Lung (tissue), 12 donors: ENCODE results near the gene PYGO2. TPM values are rescaled to one million over a fixed set of nuclear protein-coding genes. Genes with fewer than 3 reads are reported as not detected.

Experiments used
- ATAC-seq: fragments of 200-7000 bp; cut with Tn5 transposase; one replicate; pipeline ENCODE4 v1.9.1; 2020; ENCODE audit warnings: moderate number of reproducible peaks; ENCODE audit not compliant: insufficient read depth, low FRiP score
- DNase-seq, 3 donors: peaks; one replicate each; pipeline ENCODE4 v3.0.0-alpha.2; 2013 to 2017
- H3K27ac ChIP-seq, 2 donors: one replicate each; pipeline ENCODE4 v1.5.1; 2013; ENCODE audit warnings: mild to moderate bottlenecking in 2 of 2, moderate library complexity in 2 of 2, control low read depth in 1 of 2, inconsistent platforms in 1 of 2, low read depth in 1 of 2, low read length in 1 of 2
- H3K27me3 ChIP-seq, 3 donors: one replicate each; pipeline ENCODE4 v1.5.1; 2013; ENCODE audit warnings: low read length in 2 of 3; ENCODE audit not compliant: control insufficient read depth in 3 of 3, insufficient read depth in 3 of 3
- H3K36me3 ChIP-seq, 4 donors: one replicate each; pipeline ENCODE4 v1.5.1; 2013; ENCODE audit warnings: low read length in 4 of 4, mild to moderate bottlenecking in 1 of 4, moderate library complexity in 1 of 4; ENCODE audit not compliant: control insufficient read depth in 4 of 4, insufficient read depth in 4 of 4
- H3K4me1 ChIP-seq, 5 donors: one replicate each; pipeline ENCODE4 v1.5.1; 2013; ENCODE audit warnings: low read length in 5 of 5, mild to moderate bottlenecking in 2 of 5, moderate library complexity in 1 of 5; ENCODE audit not compliant: control insufficient read depth in 5 of 5, insufficient read depth in 5 of 5
- H3K4me3 ChIP-seq: one replicate; pipeline ENCODE4 v1.5.1; 2013; ENCODE audit warnings: mild to moderate bottlenecking, control low read depth, moderate library complexity
- H3K9ac ChIP-seq, 2 donors: one replicate each; pipeline ENCODE4 v1.5.1; 2013; ENCODE audit warnings: low read length in 2 of 2, control low read depth in 1 of 2; ENCODE audit not compliant: insufficient read depth in 1 of 2
- H3K9me3 ChIP-seq, 4 donors: one replicate each; pipeline ENCODE4 v1.5.1; 2013; ENCODE audit warnings: low read length in 3 of 4, mild to moderate bottlenecking in 1 of 4, moderate library complexity in 1 of 4; ENCODE audit not compliant: control insufficient read depth in 4 of 4, insufficient read depth in 3 of 4
- WGBS, 2 donors: extraction: QIAGEN DNeasy Blood & Tissue Kit; methylation state at CpG; one replicate each; pipeline ENCODE4 v1.1.7; 2013; 5-methylcytosine and 5-hydroxymethylcytosine counted together
- polyA plus RNA-seq, 2 donors: library from polyadenylated mRNA; stranded (reverse); fragments of 200-250 nt; gene quantifications; one replicate each; pipeline ENCODE4 v1.2.1, GENCODE V29; 2013
- total RNA-seq, 2 donors: library from RNA; depleted of rRNA in 1 of 2; stranded (reverse); fragments of >200 nt in 1 of 2; gene quantifications; one replicate each; pipeline ENCODE4 v1.2.1, GENCODE V29; 2014 to 2021
- TF ChIP-seq, protein P1 (sequence below): IDR thresholded peaks from 2 replicates; pipeline ENCODE4 v1.5.1; 2012; ENCODE audit warnings: mild to moderate bottlenecking; ENCODE audit errors: control extremely low read depth, extremely low read depth
- donor health status: control.
- donor health status: control.
- donor health status: Bipolar disorder and iron deficiency.
- donor health status: healthy.
- donor health status: DM: yes; HTN: yes; CAD: no.

The PYGO2 gene
- total and polyA plus RNA-seq, 4 donors, result 14.6 to 25.2 (median 20.0) TPM

DNA sequence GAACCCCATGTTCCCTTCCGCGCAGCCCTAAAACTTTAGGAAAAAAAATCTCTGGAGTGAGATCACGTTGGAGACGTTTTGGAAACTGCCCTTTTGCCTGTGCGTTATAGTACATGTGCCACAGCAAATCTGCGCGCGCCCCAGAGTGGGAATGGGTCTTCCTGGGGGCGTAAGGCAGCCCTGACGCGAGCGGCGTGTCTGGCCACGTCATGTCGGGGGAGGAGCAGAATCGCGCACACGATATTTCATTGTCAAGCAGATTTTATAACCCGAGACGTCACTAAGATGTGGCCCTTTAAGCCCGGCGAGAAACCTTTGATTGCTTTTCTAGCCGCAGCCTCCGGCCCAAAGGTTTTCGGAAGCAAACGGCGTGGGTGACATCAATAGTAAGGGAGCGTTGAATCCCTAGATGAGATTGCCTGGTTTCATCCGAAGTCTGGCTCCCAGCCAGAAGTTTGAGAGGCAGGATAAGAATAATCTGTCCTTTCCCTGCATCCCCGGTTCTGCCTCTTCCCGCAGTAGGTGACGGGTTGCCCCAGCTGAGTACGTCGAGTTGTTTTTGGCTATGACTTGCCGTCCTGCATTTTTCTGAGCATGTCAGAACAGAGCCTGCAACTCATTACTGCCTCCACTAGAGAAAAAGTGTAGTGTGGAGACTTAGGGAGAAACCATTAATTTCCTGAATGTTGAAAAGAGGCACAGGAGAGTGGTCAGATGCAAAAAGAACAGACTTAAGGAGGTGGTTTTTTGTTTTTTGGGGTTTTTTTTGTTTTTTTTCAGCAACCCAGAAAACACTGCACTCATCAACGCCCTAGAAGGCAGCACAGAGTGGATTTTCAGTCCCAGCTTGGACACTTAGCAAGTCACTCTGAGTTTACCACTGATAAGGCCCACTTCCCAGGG is 24.2 kb downstream of the PYGO2 start:
- no peaks in the 10 kb centered on the region for H3K9me3 ChIP-seq
- 1% methylated on average over 36 of the region's 36 CpGs for WGBS, 2 donors
- peak; percentile 84 for ATAC-seq
- peaks cover 0 to 22% (median 10%) of the 10 kb centered on the region in 5 donors for H3K4me1 ChIP-seq
- DNase-seq, result peak; percentile 95 to 98 (median 98)
- H3K9ac ChIP-seq, result peak overlapping the region; percentile 81 to 98
- peak overlapping the region; percentile 44 for H3K4me3 ChIP-seq
- peak overlapping the region; percentile 86 to 99 for H3K27ac ChIP-seq
- no peaks in the 10 kb centered on the region for H3K27me3 ChIP-seq
- no peaks in the 10 kb centered on the region for H3K36me3 ChIP-seq
- TF ChIP-seq, protein P1, sequence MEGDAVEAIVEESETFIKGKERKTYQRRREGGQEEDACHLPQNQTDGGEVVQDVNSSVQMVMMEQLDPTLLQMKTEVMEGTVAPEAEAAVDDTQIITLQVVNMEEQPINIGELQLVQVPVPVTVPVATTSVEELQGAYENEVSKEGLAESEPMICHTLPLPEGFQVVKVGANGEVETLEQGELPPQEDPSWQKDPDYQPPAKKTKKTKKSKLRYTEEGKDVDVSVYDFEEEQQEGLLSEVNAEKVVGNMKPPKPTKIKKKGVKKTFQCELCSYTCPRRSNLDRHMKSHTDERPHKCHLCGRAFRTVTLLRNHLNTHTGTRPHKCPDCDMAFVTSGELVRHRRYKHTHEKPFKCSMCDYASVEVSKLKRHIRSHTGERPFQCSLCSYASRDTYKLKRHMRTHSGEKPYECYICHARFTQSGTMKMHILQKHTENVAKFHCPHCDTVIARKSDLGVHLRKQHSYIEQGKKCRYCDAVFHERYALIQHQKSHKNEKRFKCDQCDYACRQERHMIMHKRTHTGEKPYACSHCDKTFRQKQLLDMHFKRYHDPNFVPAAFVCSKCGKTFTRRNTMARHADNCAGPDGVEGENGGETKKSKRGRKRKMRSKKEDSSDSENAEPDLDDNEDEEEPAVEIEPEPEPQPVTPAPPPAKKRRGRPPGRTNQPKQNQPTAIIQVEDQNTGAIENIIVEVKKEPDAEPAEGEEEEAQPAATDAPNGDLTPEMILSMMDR, result no peak

DNA sequence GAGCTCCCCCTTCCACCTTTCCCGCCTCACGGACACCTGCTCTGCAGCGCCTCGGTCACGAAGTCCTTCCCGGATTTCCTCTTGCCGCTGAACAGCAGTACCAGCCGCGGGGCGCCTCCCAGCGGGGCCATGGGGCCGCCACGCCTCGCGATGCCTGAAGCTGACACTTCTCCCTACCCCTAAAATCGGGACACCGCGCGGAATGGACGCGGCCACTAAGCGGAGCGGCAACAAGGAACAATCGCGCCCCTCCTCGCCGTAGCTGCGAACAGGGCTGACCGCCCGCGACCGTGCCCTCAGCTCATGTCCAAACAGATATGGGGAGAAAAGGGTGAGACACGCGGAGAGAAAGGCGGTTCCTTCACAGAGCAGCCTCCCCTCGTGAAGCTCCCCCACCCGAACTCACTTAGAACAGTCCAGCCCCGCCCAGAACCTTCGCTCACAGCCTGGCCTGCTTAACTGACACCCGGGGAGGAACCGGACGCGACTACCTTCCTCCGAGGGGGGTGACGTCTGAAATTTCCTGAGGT is 25.0 kb downstream of the PYGO2 start, which contains the start of gene PMVK:
Gene PMVK, minus strand, starts transcription at position 165 of the 530 bp plus-strand sequence. Its CDS starts 34 bp downstream, at position 131.
- Histone ChIP-seq H3K27me3 (no peaks in the 10 kb centered on the region), H3K9me3 (no peaks in the 10 kb centered on the region), H3K36me3 (peaks cover 0 to 3% (median 0%) of the 10 kb centered on the region in 4 donors), H3K4me1 (peaks cover 0 to 16% (median 10%) of the 10 kb centered on the region in 5 donors), H3K27ac (peak within 1 kb of the TSS; percentile 86 to 99), H3K9ac (peak within 1 kb of the TSS; percentile 81 to 98), H3K4me3 (peak within 1 kb of the TSS; percentile 63)
- ATAC-seq (peak; percentile 95), DNase-seq (peak; percentile 96 to 99 (median 98))
- TF ChIP-seq, protein P1, result no peak
- 0% methylated on average over 45 of the region's 45 CpGs for WGBS, 2 donors

- peak overlapping the region; percentile 63 for H3K4me3 ChIP-seq
- no peaks in the 10 kb centered on the region for H3K27me3 ChIP-seq
- WGBS, 2 donors, result 34 to 46% methylated on average over 27 of the region's 27 CpGs
- peak overlapping the region; percentile 86 to 99 for H3K27ac ChIP-seq
- no peaks in the 10 kb centered on the region for H3K9me3 ChIP-seq
- ATAC-seq (no peak), DNase-seq (no peak)
- TF ChIP-seq, protein P1, result no peak
- H3K9ac ChIP-seq, result peak overlapping the region; percentile 78 to 98
- H3K36me3 ChIP-seq, result peaks cover 0 to 3% (median 0%) of the 10 kb centered on the region in 4 donors
- H3K4me1 ChIP-seq, result peaks cover 0 to 16% (median 9%) of the 10 kb centered on the region in 5 donors
Measured at GRCh38 chr1:154935749-154936554, 25.6 kb downstream of the PYGO2 start.
